Measurements from ENCODE around the gene GLS2. TPM values are rescaled to one million over a fixed set of nuclear protein-coding genes. Genes with fewer than 3 reads are reported as not detected.

Gene GLS2
- polyA plus RNA-seq, 1 donor (not counting 4 experiments of a cell fraction or from before 2014, with no cell fraction given), result 0.87 TPM

DNA sequence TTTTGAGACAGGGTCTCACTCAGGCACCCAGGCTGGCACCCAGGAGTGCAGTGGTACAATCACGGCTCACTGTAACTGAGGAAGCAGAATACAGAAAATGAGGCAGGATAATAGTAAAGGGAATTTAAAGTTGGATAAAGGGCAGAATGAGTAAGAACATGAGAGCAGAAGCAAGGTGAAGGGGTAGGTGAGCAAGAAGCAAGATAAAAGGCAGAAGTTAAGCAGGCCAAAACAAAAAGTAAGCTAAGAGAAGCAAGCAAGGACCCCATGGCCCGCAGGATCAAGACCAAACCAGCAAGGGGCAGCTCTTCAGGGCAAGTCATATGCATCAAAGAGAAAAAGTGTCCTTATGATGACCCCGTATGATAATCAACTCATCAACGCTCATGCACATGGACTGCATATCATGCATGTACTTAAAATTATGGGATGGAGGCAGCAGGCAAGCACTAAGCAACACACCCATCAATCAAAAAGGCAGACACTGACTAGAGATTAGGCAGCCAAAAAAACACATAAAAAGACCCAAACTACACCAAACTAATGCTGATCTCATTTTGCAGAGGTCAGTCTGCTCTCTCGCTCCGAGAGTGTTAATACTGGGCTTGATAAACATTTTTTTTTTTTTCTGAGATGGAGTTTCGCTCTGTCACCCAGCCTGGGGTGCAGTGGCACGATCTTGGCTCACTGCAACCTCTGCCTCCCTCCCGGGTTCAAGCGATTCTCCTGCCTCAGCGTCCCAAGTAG lies 50.4 kb downstream of the GLS2 start:
- Histone ChIP-seq H2AFZ (ENCODE audit: control insufficient read depth, low read length) (no peak overlapping the region), H3K9me1 (ENCODE audit: control insufficient read depth, extremely low read depth, insufficient read depth, low read length) (no peaks in the 10 kb centered on the region), H3K9ac (ENCODE audit: control insufficient read depth, extremely low read depth, insufficient read depth, low read length) (no peak overlapping the region), H3K27ac (ENCODE audit: control insufficient read depth, insufficient read depth, low read length) (no peak overlapping the region), H3K79me2 (ENCODE audit: control insufficient read depth, insufficient read depth, low read length) (peaks cover 22% of the 10 kb centered on the region), H3K4me3 (ENCODE audit: control insufficient read depth in 2 of 3, extremely low read depth in 1 of 3, insufficient read depth in 2 of 3, low read depth in 1 of 3, low read length in 3 of 3) (no peak overlapping the region), H3K36me3 (ENCODE audit: control insufficient read depth in 2 of 2, extremely low read depth in 1 of 2, insufficient read depth in 2 of 2, low read length in 2 of 2) (peaks cover 0 to 10% of the 10 kb centered on the region in 2 experiments), H3K4me2 (ENCODE audit: control insufficient read depth, extremely low read depth, insufficient read depth, low read depth, low read length) (no peak overlapping the region), H3K4me1 (ENCODE audit: control insufficient read depth, extremely low read depth, insufficient read depth, low read length) (no peaks in the 10 kb centered on the region), H3K9me3 (ENCODE audit: control insufficient read depth, low read depth, low read length) (no peaks in the 10 kb centered on the region), H4K20me1 (ENCODE audit: control insufficient read depth, extremely low read depth, insufficient read depth, low read length) (no peaks in the 10 kb centered on the region), H3K27me3 (ENCODE audit: control insufficient read depth, extremely low read depth, insufficient read depth, low read length) (no peaks in the 10 kb centered on the region)
- FAIRE-seq (no peak), DNase-seq (ENCODE audit: low read depth, low spot score) (no peak)
- dilution Hi-C loops (cut with MboI; ENCODE audit: extremely low pct_ligation_motif_present, low sequenced_read_pairs), result no loop called here
- TF ChIP-seq CTCF (optimal IDR thresholded peaks at IDR 0.05 in 1 of 3, IDR thresholded peaks at IDR 0.05 in 1 of 3, conservative IDR thresholded peaks at IDR 0.05 in 1 of 3; ENCODE audit: extremely low read depth in 1 of 3, insufficient read depth in 2 of 3, low read length in 3 of 3), result no peak
- TF ChIP-seq EZH2 (IDR thresholded peaks at IDR 0.05; ENCODE audit: low read length), result no peak

DNA sequence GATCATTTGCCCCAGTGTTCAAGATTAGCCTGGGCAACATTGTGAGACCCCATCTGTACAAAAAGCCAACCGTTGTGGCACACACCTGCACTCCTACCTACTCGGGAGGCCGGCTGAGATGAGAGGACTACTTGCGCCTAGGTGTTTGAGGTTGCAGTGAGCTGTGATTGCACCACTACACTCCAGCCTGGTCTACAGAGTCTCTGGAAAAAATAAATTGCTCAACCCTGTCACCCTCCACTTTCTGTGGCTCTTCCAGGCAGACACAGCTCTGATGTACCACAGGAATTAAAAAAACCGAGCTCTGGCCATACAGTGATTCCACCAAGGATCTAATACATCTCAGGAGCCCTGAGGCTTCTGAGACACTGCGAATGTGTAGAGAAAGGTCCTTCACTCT lies 53.1 kb downstream of the GLS2 start:
- TF ChIP-seq CTCF (optimal IDR thresholded peaks at IDR 0.05 in 1 of 3, IDR thresholded peaks at IDR 0.05 in 1 of 3, conservative IDR thresholded peaks at IDR 0.05 in 1 of 3; ENCODE audit: extremely low read depth in 1 of 3, insufficient read depth in 2 of 3, low read length in 3 of 3) (no peak), EZH2 (IDR thresholded peaks at IDR 0.05; ENCODE audit: low read length) (no peak)
- FAIRE-seq (no peak), DNase-seq (ENCODE audit: low read depth, low spot score) (no peak)
- no peaks in the 10 kb centered on the region for H4K20me1 ChIP-seq (ENCODE audit: control insufficient read depth, extremely low read depth, insufficient read depth, low read length)
- peaks cover 0 to 20% of the 10 kb centered on the region in 2 experiments for H3K36me3 ChIP-seq (ENCODE audit: control insufficient read depth in 2 of 2, extremely low read depth in 1 of 2, insufficient read depth in 2 of 2, low read length in 2 of 2)
- H3K79me2 ChIP-seq (ENCODE audit: control insufficient read depth, insufficient read depth, low read length), result peaks cover 7% of the 10 kb centered on the region
- H3K27me3 ChIP-seq (ENCODE audit: control insufficient read depth, extremely low read depth, insufficient read depth, low read length), result no peaks in the 10 kb centered on the region
- no peak overlapping the region for H2AFZ ChIP-seq (ENCODE audit: control insufficient read depth, low read length)
- H3K4me1 ChIP-seq (ENCODE audit: control insufficient read depth, extremely low read depth, insufficient read depth, low read length), result no peaks in the 10 kb centered on the region
- no peak overlapping the region for H3K9ac ChIP-seq (ENCODE audit: control insufficient read depth, extremely low read depth, insufficient read depth, low read length)
- H3K27ac ChIP-seq (ENCODE audit: control insufficient read depth, insufficient read depth, low read length), result no peak overlapping the region
- H3K4me2 ChIP-seq (ENCODE audit: control insufficient read depth, extremely low read depth, insufficient read depth, low read depth, low read length), result no peak overlapping the region
- dilution Hi-C loops (cut with MboI; ENCODE audit: extremely low pct_ligation_motif_present, low sequenced_read_pairs), result no loop called here
- no peaks in the 10 kb centered on the region for H3K9me1 ChIP-seq (ENCODE audit: control insufficient read depth, extremely low read depth, insufficient read depth, low read length)
- H3K9me3 ChIP-seq (ENCODE audit: control insufficient read depth, low read depth, low read length), result no peaks in the 10 kb centered on the region
- H3K4me3 ChIP-seq (ENCODE audit: control insufficient read depth in 2 of 3, extremely low read depth in 1 of 3, insufficient read depth in 2 of 3, low read depth in 1 of 3, low read length in 3 of 3), result no peak overlapping the region

Data from keratinocyte (primary cell).